ENCODE data around the gene TTLL11.

The TTLL11 gene

DNA sequence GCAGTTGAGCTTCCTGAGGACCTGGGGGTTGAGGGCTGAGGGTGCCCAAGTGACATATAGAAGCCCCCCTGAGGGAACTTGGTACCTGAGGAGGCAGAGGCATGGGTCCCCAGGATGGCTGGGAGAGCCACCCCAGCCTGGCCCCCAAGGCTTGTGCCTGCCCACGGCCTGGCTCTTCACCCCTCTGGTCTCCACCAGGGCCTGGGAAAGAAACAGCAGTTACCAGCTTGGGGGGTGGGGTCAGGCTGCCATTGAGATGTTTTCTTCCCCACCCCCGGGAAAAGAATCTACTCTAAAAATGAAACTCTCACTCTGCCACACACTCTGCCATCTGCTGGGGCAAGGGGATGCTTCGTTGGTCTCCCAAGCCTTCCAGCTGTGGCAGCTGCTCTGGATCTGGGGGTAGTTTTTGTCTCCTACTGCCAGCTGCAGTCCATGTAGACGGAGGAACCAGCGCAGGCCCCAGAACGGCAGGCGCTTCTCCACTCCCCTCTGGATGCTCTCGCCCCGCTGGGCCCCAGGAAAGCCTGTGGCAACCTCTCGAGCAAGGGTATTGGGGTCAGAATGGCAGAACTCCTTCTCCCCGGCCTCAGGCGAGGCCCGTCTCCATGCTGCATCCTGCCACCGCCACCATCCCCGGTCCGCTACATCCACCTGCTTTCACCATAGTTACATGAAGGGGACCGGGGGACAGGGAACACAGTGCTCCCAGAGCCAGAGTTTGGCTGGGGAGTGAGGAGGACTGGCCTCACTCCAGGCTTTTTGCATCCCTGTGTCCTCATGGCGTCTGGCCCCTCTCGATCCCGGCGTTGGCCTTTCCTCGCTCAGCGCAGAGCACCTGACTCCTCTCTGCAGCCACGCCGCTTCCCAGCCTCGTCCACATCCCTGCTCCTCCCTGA lies 318.1 kb downstream of the TTLL11 start:
- no peak for DNase-seq (ENCODE audit: low read depth in 3 of 3)

DNA sequence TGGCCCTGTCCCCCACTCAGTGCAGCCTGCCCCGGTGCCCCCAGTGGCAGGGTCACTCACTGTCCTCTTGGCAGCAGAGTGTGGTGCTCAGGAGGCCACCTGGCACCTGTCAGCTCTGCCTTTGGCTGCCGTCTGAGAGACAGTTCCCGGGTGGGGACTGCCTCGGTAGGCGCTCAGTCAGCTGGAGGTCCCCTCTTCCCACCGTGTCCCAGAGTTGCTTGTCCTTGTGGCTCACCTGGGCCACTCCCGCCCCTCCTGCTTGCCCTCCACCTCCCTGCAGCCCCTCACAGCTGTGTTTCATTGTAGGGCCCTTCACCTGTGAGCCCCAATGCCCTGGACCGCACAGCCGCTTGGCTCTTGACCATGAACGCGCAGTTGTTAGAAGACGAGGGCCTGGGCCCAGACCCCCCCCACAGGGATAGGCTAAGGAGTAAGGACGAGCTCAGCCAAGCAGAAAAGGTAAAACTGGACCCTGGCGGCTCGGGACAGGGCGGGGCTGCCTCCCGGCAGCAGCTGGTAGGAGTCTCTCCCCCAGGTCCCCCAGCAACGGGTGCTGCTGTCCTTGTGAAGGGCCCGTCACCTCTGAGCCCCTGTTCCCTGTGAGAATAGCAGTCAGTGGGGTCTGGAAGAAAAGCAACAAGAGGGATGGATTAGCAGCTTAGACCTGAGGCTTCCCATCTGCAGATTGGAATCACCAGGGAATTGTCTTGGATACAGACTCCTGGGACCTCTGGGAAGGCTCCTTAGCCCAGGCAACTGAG lies 319.0 kb downstream of the TTLL11 start:
- no peak for DNase-seq (ENCODE audit: low read depth in 3 of 3)

DNA sequence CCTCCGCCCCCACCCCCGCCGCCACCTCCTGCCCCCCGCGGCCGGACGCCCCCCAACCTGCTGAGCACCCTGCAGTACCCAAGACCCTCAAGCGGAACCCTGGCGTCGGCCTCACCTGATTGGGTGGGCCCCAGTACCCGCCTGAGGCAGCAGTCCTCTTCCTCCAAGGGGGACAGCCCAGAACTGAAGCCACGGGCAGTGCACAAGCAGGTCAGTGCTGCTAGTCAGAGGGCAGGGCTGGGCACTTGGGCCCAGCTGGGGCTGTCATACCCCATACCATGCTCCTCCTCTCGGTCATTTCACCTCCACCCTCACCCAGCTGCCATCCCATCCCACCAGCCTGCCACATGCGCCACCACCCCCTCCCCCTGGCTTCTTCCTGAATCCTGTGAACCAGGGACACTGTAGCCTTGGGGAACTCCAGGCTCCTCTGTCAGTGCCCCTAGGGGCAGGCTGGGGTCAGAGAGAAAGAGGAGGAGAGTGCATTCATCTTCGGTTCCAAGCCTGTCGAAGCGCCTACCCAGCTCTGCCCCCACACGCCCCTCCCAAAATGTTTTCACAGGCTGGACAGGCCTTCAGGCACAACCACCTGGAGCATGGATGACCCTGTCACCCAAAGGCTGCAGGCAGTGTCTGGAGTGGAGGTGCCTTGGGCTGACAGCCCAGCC lies 319.7 kb downstream of the TTLL11 start:
- DNase-seq (ENCODE audit: low read depth in 3 of 3) = no peak

DNA sequence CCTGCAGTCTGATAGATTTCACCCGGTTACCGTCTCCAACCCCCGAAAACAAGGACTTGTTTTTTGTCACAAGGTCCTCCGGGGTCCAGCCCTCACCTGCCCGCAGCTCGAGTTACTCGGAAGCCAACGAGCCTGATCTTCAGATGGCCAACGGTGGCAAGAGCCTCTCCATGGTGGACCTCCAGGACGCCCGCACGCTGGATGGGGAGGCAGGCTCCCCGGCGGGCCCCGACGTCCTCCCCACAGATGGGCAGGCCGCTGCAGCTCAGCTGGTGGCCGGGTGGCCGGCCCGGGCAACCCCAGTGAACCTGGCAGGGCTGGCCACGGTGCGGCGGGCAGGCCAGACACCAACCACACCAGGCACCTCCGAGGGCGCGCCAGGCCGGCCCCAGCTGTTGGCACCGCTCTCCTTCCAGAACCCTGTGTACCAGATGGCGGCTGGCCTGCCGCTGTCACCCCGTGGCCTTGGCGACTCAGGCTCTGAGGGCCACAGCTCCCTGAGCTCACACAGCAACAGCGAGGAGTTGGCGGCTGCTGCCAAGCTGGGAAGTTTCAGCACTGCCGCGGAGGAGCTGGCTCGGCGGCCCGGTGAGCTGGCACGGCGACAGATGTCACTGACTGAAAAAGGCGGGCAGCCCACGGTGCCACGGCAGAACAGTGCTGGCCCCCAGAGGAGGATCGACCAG lies 320.4 kb downstream of the TTLL11 start:
- DNase-seq (ENCODE audit: low read depth in 3 of 3) = no peak
